ENCODE results near the gene MACROD2.

MACROD2 gene

GRCh38 chr20:15921930-15922329 is 1926.6 kb downstream of the MACROD2 start:
- DNase-seq = no peak

- no peak for DNase-seq
Observed at GRCh38 chr20:15922556-15922955, 1927.2 kb downstream of the MACROD2 start.

GRCh38 chr20:15923030-15923776 is 1927.9 kb downstream of the MACROD2 start:
- no peak for DNase-seq

- no peak for DNase-seq
Observed at GRCh38 chr20:15924556-15924955, 1929.2 kb downstream of the MACROD2 start.

- no peak for DNase-seq
Observed at GRCh38 chr20:15925376-15925775, 1930.1 kb downstream of the MACROD2 start.

DNA sequence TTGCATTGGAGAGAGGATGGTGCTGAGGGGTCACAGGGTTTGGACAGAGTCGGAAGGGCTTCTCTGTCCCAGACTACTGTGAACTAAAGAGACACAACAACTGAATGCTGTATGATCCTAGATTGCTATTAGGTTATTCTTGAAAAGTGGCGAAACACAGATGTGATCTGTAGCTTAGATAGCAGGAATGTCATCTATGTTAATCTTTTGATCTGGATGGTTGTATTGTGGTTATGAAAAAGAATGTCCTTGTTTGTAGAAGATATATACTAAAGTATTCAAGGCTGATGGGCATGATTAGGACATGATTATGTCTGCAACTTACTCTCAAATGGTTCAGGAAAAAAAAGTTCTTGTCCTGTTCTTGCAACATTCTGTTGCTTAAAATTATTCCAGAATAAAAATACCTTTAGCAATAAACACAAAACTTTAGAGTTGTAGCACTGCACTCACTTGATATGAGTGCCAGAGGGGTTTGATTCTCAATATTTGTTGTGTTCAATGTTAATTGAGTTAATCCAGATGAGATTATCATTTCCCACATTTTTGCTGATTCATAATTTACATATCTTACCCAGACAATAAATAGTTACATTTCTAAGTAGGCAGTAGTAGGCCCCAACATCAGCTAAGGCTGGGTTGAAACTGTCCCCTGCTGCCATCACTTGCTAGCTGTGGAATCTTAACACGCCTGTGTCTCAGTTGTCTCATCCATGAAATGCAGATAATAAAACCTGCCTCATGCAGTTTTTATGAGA is 1932.8 kb downstream of the MACROD2 start:
- DNase-seq = no peak

DNA sequence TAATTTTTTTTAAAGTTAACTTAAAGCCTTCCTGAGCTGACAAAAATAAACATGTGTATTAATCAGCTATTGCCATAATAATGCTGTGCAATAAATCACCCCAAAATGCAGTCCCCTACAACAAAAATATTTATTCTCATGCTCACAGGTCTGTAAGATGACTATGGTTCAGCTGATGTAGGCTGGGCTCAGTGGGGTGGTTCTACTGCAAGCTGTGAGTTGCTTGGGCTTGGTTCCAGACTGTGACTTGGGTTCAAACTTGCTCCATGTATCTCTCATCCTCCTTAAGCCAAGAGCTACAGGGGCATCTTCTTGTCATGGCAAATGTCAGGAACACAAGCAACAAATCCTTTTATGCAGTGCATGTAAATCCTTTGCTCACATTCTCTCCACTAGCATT is 1933.6 kb downstream of the MACROD2 start:
- no peak for DNase-seq

- peak; percentile 49 for DNase-seq
Observed at GRCh38 chr20:15930311-15931305, 1935.3 kb downstream of the MACROD2 start.

GRCh38 chr20:15931897-15932296 is 1936.6 kb downstream of the MACROD2 start:
- DNase-seq = no peak

DNA sequence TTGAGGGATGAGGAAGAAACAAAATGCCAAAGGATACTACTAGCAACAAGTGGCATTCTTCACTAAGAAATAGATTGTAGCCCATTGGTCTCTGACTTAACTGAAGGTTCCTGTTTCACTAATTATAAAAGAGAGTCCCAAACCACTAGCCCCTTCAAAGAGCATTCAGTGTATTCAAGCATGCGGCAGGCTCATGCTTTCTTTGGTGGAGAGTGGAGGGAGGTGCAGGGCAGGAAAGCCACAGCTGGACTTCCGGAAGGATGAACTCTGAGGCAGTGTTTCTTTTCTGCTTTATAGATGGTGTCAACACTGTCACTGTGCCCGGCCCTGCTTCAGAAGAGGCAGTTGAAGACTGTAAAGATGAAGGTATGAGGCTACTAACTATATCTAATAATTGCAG is 1941.9 kb downstream of the MACROD2 start:
- no peak for DNase-seq

- no peak for DNase-seq
Observed at GRCh38 chr20:15938847-15939246, 1943.5 kb downstream of the MACROD2 start.

- no peak for DNase-seq
Observed at GRCh38 chr20:15940127-15940526, 1944.8 kb downstream of the MACROD2 start.

GRCh38 chr20:15942130-15942529 is 1946.8 kb downstream of the MACROD2 start:
- DNase-seq = no peak

DNA sequence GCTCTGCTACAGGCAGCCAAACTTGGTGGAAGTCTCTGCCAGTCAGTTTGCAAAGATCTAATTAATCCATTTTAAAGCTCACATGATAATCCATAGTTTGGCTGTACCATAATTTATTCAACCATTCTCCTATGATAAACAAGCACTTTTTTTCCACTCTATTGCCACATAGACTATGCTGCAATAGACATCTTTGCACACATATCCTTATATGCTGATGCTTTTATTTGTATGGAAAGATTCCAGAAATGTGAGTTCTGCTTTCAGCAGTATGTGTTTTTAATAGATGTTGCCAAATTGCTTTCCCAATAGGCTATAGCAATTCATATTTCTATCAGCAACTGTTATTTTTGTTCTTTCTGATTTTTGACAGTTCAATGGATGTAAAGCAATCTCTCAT is 1950.0 kb downstream of the MACROD2 start:
- DNase-seq = no peak

DNA sequence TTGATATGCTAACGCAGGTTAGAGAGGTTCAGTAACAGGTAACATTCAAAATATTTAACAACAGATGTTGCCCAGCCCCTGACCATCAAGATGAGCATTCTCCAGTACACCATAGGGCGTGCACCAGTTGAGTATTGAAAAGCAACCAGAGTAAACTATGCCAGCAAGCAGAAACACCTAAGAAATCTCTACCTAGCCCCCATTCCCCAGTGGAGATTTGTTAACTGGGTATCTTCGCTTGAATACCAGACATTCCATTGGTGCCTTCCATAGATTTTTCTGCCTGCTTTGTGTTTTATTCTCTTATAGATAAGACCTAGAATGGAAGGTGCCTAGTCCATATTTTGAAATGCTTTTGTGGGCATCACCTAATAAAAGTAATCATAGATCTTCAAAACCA is 1954.1 kb downstream of the MACROD2 start:
- DNase-seq = no peak

GRCh38 chr20:15951658-15952057 is 1956.3 kb downstream of the MACROD2 start:
- DNase-seq = no peak

- DNase-seq = no peak
Observed at GRCh38 chr20:15958142-15958541, 1962.8 kb downstream of the MACROD2 start.

- DNase-seq = no peak
Observed at GRCh38 chr20:15965165-15965564, 1969.8 kb downstream of the MACROD2 start.

GRCh38 chr20:15967334-15967733 is 1972.0 kb downstream of the MACROD2 start:
- no peak for DNase-seq

- peak; percentile 6 for DNase-seq
Observed at GRCh38 chr20:15976047-15976736, 1980.9 kb downstream of the MACROD2 start.

- no peak for DNase-seq
Observed at GRCh38 chr20:15977026-15977425, 1981.7 kb downstream of the MACROD2 start.

DNA sequence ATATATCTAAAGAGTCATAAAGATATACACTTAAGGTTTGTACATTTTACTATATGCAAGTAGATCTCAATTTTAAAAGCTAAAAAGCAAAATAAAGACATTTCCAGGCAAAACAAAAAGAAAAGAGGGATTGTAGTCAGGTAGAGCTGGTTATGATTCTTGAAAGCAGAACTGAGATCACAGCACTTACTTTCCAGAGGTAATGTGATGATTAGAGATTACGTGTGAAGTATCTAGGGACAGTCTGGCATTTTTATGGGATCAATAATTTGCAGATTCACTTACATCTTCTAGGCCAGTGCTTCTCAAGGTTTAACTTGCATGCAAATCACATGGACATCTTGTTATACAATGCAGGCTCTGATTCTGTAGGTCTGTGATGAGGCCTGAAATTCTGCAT is 1982.4 kb downstream of the MACROD2 start:
- no peak for DNase-seq

All from NCI-H345 (cell line).